ENCODE results near the gene HSDL2. TPM values are rescaled to one million over a fixed set of nuclear protein-coding genes. Genes with fewer than 3 reads are reported as not detected.

The HSDL2 gene
- polyA plus RNA-seq, 1 of the 3 experiments (the other 2 are of a cell fraction) = 14.4 TPM

DNA sequence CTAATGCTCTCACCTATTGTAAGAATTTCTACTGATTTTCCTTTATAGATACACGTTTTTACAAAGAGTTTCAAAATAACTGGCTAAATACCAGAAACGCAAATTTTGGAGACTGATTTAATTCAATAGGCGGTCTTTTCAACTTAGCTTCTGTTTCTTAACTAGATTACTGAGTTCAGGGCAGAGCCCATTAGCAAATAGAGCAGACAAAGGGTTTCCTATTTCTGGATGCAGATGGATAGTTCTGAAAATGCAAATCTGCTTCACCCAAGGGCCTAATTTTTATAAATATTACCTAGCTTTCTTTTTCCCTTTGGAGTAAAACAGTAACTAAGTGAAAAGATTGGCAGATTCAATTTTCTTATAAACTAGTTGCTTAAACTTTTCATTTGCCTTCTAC, 93.1 kb downstream of the HSDL2 start (continued):
- TF ChIP-seq MXI1 (IDR thresholded peaks at IDR 0.05; ENCODE audit: low read depth, low read length) (no peak), FOXJ3 (CRISPR knock-in tag; IDR thresholded peaks at IDR 0.05) (no peak), NFIC (IDR thresholded peaks at IDR 0.05; ENCODE audit: borderline replicate concordance) (no peak)

GRCh38 chr9:112473986-112474385, 94.1 kb downstream of the HSDL2 start:
- H3K27ac ChIP-seq (ENCODE audit: low read depth in 2 of 2, low read length in 1 of 2) = no peak overlapping the region
- ChIA-PET CTCF (interaction anchor here (1.0 to 1.1 kb wide), 2 partner anchors 11 to 238 kb away, joined by 3 read pairs; no protein-coding TSS in a partner anchor), POLR2A (no interaction called here)
- no peaks in the 10 kb centered on the region; the same call in 1 of the 2 replicates for H3K9me3 ChIP-seq
- H2AFZ ChIP-seq (ENCODE audit: low read depth) = no peak overlapping the region
- peaks cover 0 to 2% of the 10 kb centered on the region in 2 experiments; a peak in 2 of 4 replicates for H3K4me1 ChIP-seq (ENCODE audit: control insufficient read depth in 1 of 2, insufficient read depth in 2 of 2, low read depth in 1 of 2, low read length in 1 of 2)
- no peak overlapping the region for H3K4me3 ChIP-seq (ENCODE audit: low read depth in 2 of 2, low read length in 1 of 2)
- 97% methylated on average over 2 of the region's 2 CpGs for WGBS (ENCODE audit: low lambda C conversion rate)
- peaks cover 3% of the 10 kb centered on the region for H3F3A ChIP-seq (replicated peaks; ENCODE audit: insufficient read depth)
- no peaks in the 10 kb centered on the region for H3K27me3 ChIP-seq (ENCODE audit: insufficient read depth)
- no peak overlapping the region for H3K9ac ChIP-seq
- no peak for DNase-seq
- peaks cover 4 to 19% of the 10 kb centered on the region in 2 experiments for H3K36me3 ChIP-seq (replicated peaks in 1 of 2; ENCODE audit: control insufficient read depth in 1 of 2, insufficient read depth in 2 of 2, low read length in 1 of 2)
- no peaks in the 10 kb centered on the region for H3K9me2 ChIP-seq
- TF ChIP-seq TAF1 (IDR thresholded peaks at IDR 0.05; ENCODE audit: borderline replicate concordance, low read depth, low read length) = no peak
- no peak for TF ChIP-seq RFX5 (IDR thresholded peaks at IDR 0.05; ENCODE audit: low read length)
- H4K20me1 ChIP-seq (ENCODE audit: insufficient read depth) = no peaks in the 10 kb centered on the region
- no peaks in the 10 kb centered on the region for H3K79me2 ChIP-seq (ENCODE audit: insufficient read depth)
- H3K4me2 ChIP-seq = no peak overlapping the region

GRCh38 chr9:112475318-112475717, 95.4 kb downstream of the HSDL2 start:
- Histone ChIP-seq H3K9me3 (no peaks in the 10 kb centered on the region; the same call in 1 of the 2 replicates), H3F3A (replicated peaks; ENCODE audit: insufficient read depth) (peaks cover 3% of the 10 kb centered on the region), H3K4me1 (ENCODE audit: control insufficient read depth in 1 of 2, insufficient read depth in 2 of 2, low read depth in 1 of 2, low read length in 1 of 2) (no peaks in the 10 kb centered on the region; a peak in 1 of 4 replicates), H3K27ac (ENCODE audit: low read depth in 2 of 2, low read length in 1 of 2) (no peak overlapping the region), H3K36me3 (replicated peaks in 1 of 2; ENCODE audit: control insufficient read depth in 1 of 2, insufficient read depth in 2 of 2, low read length in 1 of 2) (peaks cover 4 to 19% of the 10 kb centered on the region in 2 experiments), H3K9me2 (no peaks in the 10 kb centered on the region), H3K27me3 (ENCODE audit: insufficient read depth) (no peaks in the 10 kb centered on the region), H4K20me1 (ENCODE audit: insufficient read depth) (no peaks in the 10 kb centered on the region), H2AFZ (ENCODE audit: low read depth) (no peak overlapping the region), H3K79me2 (ENCODE audit: insufficient read depth) (no peaks in the 10 kb centered on the region), H3K4me3 (ENCODE audit: low read depth in 2 of 2, low read length in 1 of 2) (no peak overlapping the region), H3K4me2 (no peak overlapping the region), H3K9ac (no peak overlapping the region)
- ChIA-PET CTCF (interaction anchor here (0.6 kb wide), 1 partner anchor 59 kb away, joined by 3 read pairs; no protein-coding TSS in a partner anchor), POLR2A (no interaction called here)
- WGBS (ENCODE audit: low lambda C conversion rate) = 93% methylated on average over 1 of the region's 1 CpG
- TF ChIP-seq, protein P1, sequence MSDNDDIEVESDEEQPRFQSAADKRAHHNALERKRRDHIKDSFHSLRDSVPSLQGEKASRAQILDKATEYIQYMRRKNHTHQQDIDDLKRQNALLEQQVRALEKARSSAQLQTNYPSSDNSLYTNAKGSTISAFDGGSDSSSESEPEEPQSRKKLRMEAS (IDR thresholded peaks at IDR 0.05; ENCODE audit: low read depth) = no peak
- TF ChIP-seq GATA2 (CRISPR knock-in tag; IDR thresholded peaks at IDR 0.05) = no peak
- no peak for TF ChIP-seq CHD2 (IDR thresholded peaks at IDR 0.05; ENCODE audit: low read length, partially characterized antibody)
- no peak for TF ChIP-seq TEAD4 (IDR thresholded peaks at IDR 0.05; ENCODE audit: borderline replicate concordance, insufficient read depth)
- TF ChIP-seq TCF12 (IDR thresholded peaks at IDR 0.05) = no peak
- TF ChIP-seq EP300 (IDR thresholded peaks at IDR 0.05; ENCODE audit: borderline replicate concordance in 1 of 2, low read depth in 1 of 2, low read length in 1 of 2) = no peak
- no peak for TF ChIP-seq MEF2A (IDR thresholded peaks at IDR 0.05; ENCODE audit: borderline replicate concordance, low read depth)
- no peak for TF ChIP-seq YY1 (IDR thresholded peaks at IDR 0.05; ENCODE audit: low read depth)
- no peak for TF ChIP-seq RAD21 (IDR thresholded peaks at IDR 0.05; ENCODE audit: low read length)
- TF ChIP-seq NRF1 (IDR thresholded peaks at IDR 0.05; ENCODE audit: low read depth, low read length) = no peak
- no peak for TF ChIP-seq PBX3 (IDR thresholded peaks at IDR 0.05)
- TF ChIP-seq FOXJ3 (CRISPR knock-in tag; IDR thresholded peaks at IDR 0.05) = no peak
- no peak for DNase-seq
